ENCODE results near the gene NCOR1. TPM values are rescaled to one million over a fixed set of nuclear protein-coding genes. Genes with fewer than 3 reads are reported as not detected.
"Not testable (repeated sequence)": the region's sequence is repeated elsewhere in the genome, so short reads cannot be mapped to it uniquely, and the experiment has no call there.

The NCOR1 gene
- total RNA-seq, 1 donor from 2014 or later, result 79.3 TPM

- H3K36me3 ChIP-seq (ENCODE audit: control insufficient read depth, insufficient read depth, low read length), result no peaks in the 10 kb centered on the region
- no peak overlapping the region for H3K4me3 ChIP-seq (ENCODE audit: low read depth, low read length)
- no peak for TF ChIP-seq CTCF (IDR thresholded peaks at IDR 0.05; ENCODE audit: insufficient read depth, low read length, poor library complexity, severe bottlenecking)
- no peaks in the 10 kb centered on the region for H3K27me3 ChIP-seq (ENCODE audit: control insufficient read depth, insufficient read depth, low read length)
- no peak for DNase-seq (ENCODE audit: low read depth)
Observed at GRCh38 chr17:16212793-16213192, 2.5 kb downstream of the NCOR1 start.

- Histone ChIP-seq H3K4me3 (ENCODE audit: low read depth, low read length) (no peak overlapping the region), H3K36me3 (ENCODE audit: control insufficient read depth, insufficient read depth, low read length) (no peaks in the 10 kb centered on the region), H3K27me3 (ENCODE audit: control insufficient read depth, insufficient read depth, low read length) (no peaks in the 10 kb centered on the region)
- TF ChIP-seq CTCF (IDR thresholded peaks at IDR 0.05; ENCODE audit: insufficient read depth, low read length, poor library complexity, severe bottlenecking), result no peak
- no peak for DNase-seq (ENCODE audit: low read depth)
Observed at GRCh38 chr17:16211590-16211989, 3.7 kb downstream of the NCOR1 start.

GRCh38 chr17:16204763-16205162 is 10.6 kb downstream of the NCOR1 start:
- DNase-seq (ENCODE audit: low read depth); H3K4me3 ChIP-seq (ENCODE audit: low read depth, low read length); H3K27me3 ChIP-seq (ENCODE audit: control insufficient read depth, insufficient read depth, low read length); H3K36me3 ChIP-seq (ENCODE audit: control insufficient read depth, insufficient read depth, low read length): not testable (repeated sequence)

GRCh38 chr17:16202554-16203500 is 12.5 kb downstream of the NCOR1 start:
- H3K4me3 ChIP-seq (ENCODE audit: low read depth, low read length); DNase-seq (ENCODE audit: low read depth); H3K36me3 ChIP-seq (ENCODE audit: control insufficient read depth, insufficient read depth, low read length); H3K27me3 ChIP-seq (ENCODE audit: control insufficient read depth, insufficient read depth, low read length): not testable (repeated sequence)

- not testable (repeated sequence) for DNase-seq (ENCODE audit: low read depth); H3K27me3 ChIP-seq (ENCODE audit: control insufficient read depth, insufficient read depth, low read length); H3K36me3 ChIP-seq (ENCODE audit: control insufficient read depth, insufficient read depth, low read length); H3K4me3 ChIP-seq (ENCODE audit: low read depth, low read length)
Observed at GRCh38 chr17:16201693-16202131, 13.6 kb downstream of the NCOR1 start.

- Histone ChIP-seq H3K27me3 (ENCODE audit: control insufficient read depth, insufficient read depth, low read length) (no peaks in the 10 kb centered on the region), H3K36me3 (ENCODE audit: control insufficient read depth, insufficient read depth, low read length) (no peaks in the 10 kb centered on the region), H3K4me3 (ENCODE audit: low read depth, low read length) (no peak overlapping the region)
- TF ChIP-seq CTCF (IDR thresholded peaks at IDR 0.05; ENCODE audit: insufficient read depth, low read length, poor library complexity, severe bottlenecking), result no peak
- DNase-seq (ENCODE audit: low read depth), result no peak
Observed at GRCh38 chr17:16199093-16199492, 16.2 kb downstream of the NCOR1 start.

- no peaks in the 10 kb centered on the region for H3K27me3 ChIP-seq (ENCODE audit: control insufficient read depth, insufficient read depth, low read length)
- no peaks in the 10 kb centered on the region for H3K36me3 ChIP-seq (ENCODE audit: control insufficient read depth, insufficient read depth, low read length)
- TF ChIP-seq CTCF (IDR thresholded peaks at IDR 0.05; ENCODE audit: insufficient read depth, low read length, poor library complexity, severe bottlenecking), result no peak
- no peak overlapping the region for H3K4me3 ChIP-seq (ENCODE audit: low read depth, low read length)
- DNase-seq (ENCODE audit: low read depth), result no peak
Observed at GRCh38 chr17:16197276-16197675, 18.1 kb downstream of the NCOR1 start.

- not testable (repeated sequence) for DNase-seq (ENCODE audit: low read depth); H3K27me3 ChIP-seq (ENCODE audit: control insufficient read depth, insufficient read depth, low read length); H3K36me3 ChIP-seq (ENCODE audit: control insufficient read depth, insufficient read depth, low read length); H3K4me3 ChIP-seq (ENCODE audit: low read depth, low read length)
Observed at GRCh38 chr17:16194307-16194835, 21.0 kb downstream of the NCOR1 start.

Measured in kidney epithelial cell (primary cell).